Activated CD8-positive, alpha-beta memory T cell treated with anti-CD3 and anti-CD28 coated beads, Interleukin-2, amount 50 U/mL, for 4 hours (primary cell): ENCODE measurements around the gene VAV2.
"Not testable (repeated sequence)": the region's sequence is repeated elsewhere in the genome, so short reads cannot be mapped to it uniquely, and the experiment has no call there.

Experiments used
- DNase-seq: peaks from one replicate; pipeline ENCODE4 v3.0.0-alpha.2; 2020

VAV2 gene

GRCh38 chr9:133996531-133997520, 4.7 kb upstream of the VAV2 start:
- DNase-seq, result no peak

- no peak for DNase-seq
These were observed 3.1 kb upstream of the VAV2 start for GRCh38 chr9:133995012-133995896.

- DNase-seq, result peak; percentile 80
These were observed 2.4 kb upstream of the VAV2 start for GRCh38 chr9:133994353-133995011.

- DNase-seq, result no peak
These were observed 1.6 kb upstream of the VAV2 start for GRCh38 chr9:133993635-133994253.

GRCh38 chr9:133992780-133993634, 883 bp upstream of the VAV2 start:
- peak; percentile 77 for DNase-seq

- no peak for DNase-seq
These were observed 756 bp downstream of the VAV2 start for GRCh38 chr9:133991214-133991921.

GRCh38 chr9:133990366-133991213, 1.5 kb downstream of the VAV2 start:
- no peak for DNase-seq

GRCh38 chr9:133989625-133990365, 2.3 kb downstream of the VAV2 start:
- DNase-seq, result no peak

- DNase-seq, result not testable (repeated sequence)
These were observed 3.4 kb downstream of the VAV2 start for GRCh38 chr9:133988771-133989170.

GRCh38 chr9:133987946-133988665, 4.0 kb downstream of the VAV2 start:
- DNase-seq, result no peak

- no peak for DNase-seq
These were observed 4.7 kb downstream of the VAV2 start for GRCh38 chr9:133987446-133987788.

GRCh38 chr9:133986774-133987445, 5.2 kb downstream of the VAV2 start:
- no peak for DNase-seq

GRCh38 chr9:133986061-133986460, 6.1 kb downstream of the VAV2 start:
- DNase-seq, result no peak

GRCh38 chr9:133982971-133983720, 9.0 kb downstream of the VAV2 start:
- DNase-seq, result no peak

- DNase-seq, result no peak
These were observed 10.0 kb downstream of the VAV2 start for GRCh38 chr9:133981958-133982681.

GRCh38 chr9:133981589-133981957, 10.6 kb downstream of the VAV2 start:
- no peak for DNase-seq
